ENCODE results near the gene RTEL1.
"Not testable (repeated sequence)": the region's sequence is repeated elsewhere in the genome, so short reads cannot be mapped to it uniquely, and the experiment has no call there.

The RTEL1 gene

DNA sequence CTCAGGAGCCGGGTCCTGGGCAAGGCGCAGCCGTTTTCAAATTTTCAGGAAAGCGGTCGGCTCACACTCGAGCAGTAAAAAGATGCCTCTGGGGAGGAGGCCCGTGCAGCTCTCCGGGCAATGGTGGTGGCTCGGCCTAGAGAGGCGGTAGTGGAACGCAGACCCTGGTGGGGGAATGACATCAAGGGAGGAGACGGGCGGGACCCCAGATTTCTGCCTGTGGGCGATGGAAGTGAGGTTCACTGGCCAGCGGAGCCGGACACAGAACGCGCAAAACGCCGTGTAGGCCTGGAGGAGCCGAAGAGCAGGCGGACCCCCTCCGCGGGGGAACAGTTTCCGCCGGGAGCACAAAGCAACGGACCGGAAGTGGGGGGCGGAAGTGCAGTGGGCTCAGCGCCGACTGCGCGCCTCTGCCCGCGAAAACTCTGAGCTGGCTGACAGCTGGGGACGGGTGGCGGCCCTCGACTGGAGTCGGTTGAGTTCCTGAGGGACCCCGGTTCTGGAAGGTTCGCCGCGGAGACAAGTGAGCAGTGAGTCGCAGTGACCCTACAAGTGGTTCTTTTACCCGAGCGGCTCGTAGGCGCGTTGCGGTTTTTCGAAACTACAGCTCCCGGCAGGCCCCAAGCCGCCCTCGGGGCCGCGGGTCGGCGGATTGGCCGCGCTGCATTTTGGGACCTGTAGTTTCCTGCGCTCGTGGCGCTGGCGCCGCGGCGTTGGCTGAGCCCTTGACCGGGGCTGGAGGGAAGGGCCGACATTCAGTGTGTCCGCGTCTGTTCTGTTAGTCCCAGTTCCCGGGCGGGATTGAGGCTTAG is at the start of gene RTEL1:
RTEL1 (plus strand) TSS at position 376 of the 812 bp plus-strand sequence. CDS start 1,091 bp downstream, outside the sequence.
- Histone ChIP-seq H3K36me3 (ENCODE audit: insufficient read depth, low read length) (peaks cover 13% of the 10 kb centered on the region; the same call in 1 of the 2 replicates), H3K9me3 (ENCODE audit: low read depth, low read length) (no peaks in the 10 kb centered on the region), H3K27ac (peak within 1 kb of the TSS; percentile 87), H3K9ac (ENCODE audit: insufficient read length) (peak within 1 kb of the TSS; percentile 95), H3K4me3 (peak within 1 kb of the TSS; percentile 100)
- no peak for TF ChIP-seq EZH2 (IDR thresholded peaks at IDR 0.05)
- TF ChIP-seq POLR2AphosphoS5 (IDR thresholded peaks at IDR 0.05; ENCODE audit: borderline replicate concordance, low read depth, low read length): peak; percentile 79
- TF ChIP-seq FOXP2 (optimal IDR thresholded peaks at IDR 0.05; ENCODE audit: control extremely low read depth, extremely low read length, insufficient read depth): no peak
- DNase-seq (ENCODE audit: low read depth, low spot score): peak; percentile 56

DNA sequence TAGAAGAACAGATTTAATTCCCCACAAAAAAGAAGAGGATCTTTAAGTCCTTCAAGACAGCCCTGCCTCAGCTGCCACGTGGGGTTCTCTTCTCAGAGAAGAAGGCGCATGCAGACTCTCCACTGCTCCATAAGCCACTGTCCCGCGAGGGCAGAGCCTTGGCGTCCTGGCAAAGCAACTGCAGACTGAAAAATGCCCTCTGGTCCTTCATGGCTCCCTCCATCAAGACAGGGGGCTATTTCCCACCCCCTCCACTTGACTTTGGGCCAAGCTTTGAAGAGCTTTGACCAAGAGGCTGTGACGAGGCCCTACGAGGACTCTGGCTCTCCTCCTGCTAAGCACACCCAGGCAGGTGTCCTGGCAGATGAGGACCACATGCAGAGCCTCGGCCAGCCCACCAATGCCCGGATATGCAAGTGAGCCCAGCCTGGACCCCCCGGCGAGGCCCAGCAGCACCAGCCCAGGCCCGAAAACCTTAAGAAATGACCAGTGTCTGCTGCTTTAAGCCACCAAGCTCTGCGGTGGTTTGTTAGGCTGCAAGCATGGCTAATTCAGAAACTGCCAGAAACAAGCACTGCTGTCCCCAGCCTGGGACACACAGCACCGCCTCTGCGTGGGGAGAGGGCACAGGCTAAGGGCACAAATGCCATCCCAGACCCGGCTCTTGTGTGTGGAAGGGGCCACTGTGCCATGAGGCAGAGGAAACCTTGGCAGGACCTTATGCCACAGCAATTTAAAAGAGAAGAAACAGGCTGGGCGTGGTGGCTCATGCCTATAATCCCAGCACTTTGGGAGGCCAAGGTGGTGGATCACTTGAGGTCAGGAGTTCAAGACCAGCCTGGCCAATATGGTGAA is 47.3 kb upstream of the RTEL1 start:
- H3K4me3 ChIP-seq: no peak overlapping the region
- H3K36me3 ChIP-seq (ENCODE audit: insufficient read depth, low read length): peaks cover 8% of the 10 kb centered on the region; the same call in 1 of the 2 replicates
- no peaks in the 10 kb centered on the region for H3K9me3 ChIP-seq (ENCODE audit: low read depth, low read length)
- no peak for TF ChIP-seq EZH2 (IDR thresholded peaks at IDR 0.05)
- TF ChIP-seq POLR2AphosphoS5 (IDR thresholded peaks at IDR 0.05; ENCODE audit: borderline replicate concordance, low read depth, low read length): no peak
- TF ChIP-seq FOXP2 (optimal IDR thresholded peaks at IDR 0.05; ENCODE audit: control extremely low read depth, extremely low read length, insufficient read depth): no peak
- DNase-seq (ENCODE audit: low read depth, low spot score): no peak
- H3K9ac ChIP-seq (ENCODE audit: insufficient read length): no peak overlapping the region
- no peak overlapping the region for H3K27ac ChIP-seq

GRCh38 chr20:63611646-63612045 is 46.5 kb upstream of the RTEL1 start:
- Histone ChIP-seq H3K9ac (ENCODE audit: insufficient read length) (no peak overlapping the region), H3K9me3 (ENCODE audit: low read depth, low read length) (no peaks in the 10 kb centered on the region), H3K4me3 (no peak overlapping the region), H3K36me3 (ENCODE audit: insufficient read depth, low read length) (peaks cover 11% of the 10 kb centered on the region; the same call in 1 of the 2 replicates), H3K27ac (no peak overlapping the region)
- DNase-seq (ENCODE audit: low read depth, low spot score): no peak
- no peak for TF ChIP-seq POLR2AphosphoS5 (IDR thresholded peaks at IDR 0.05; ENCODE audit: borderline replicate concordance, low read depth, low read length)
- no peak for TF ChIP-seq EZH2 (IDR thresholded peaks at IDR 0.05)
- no peak for TF ChIP-seq FOXP2 (optimal IDR thresholded peaks at IDR 0.05; ENCODE audit: control extremely low read depth, extremely low read length, insufficient read depth)

- no peak for DNase-seq (ENCODE audit: low read depth, low spot score)
- Histone ChIP-seq H3K9ac (ENCODE audit: insufficient read length) (no peak overlapping the region), H3K27ac (no peak overlapping the region), H3K36me3 (ENCODE audit: insufficient read depth, low read length) (peaks cover 16% of the 10 kb centered on the region; the same call in 1 of the 2 replicates), H3K4me3 (no peak overlapping the region), H3K9me3 (ENCODE audit: low read depth, low read length) (no peaks in the 10 kb centered on the region)
- TF ChIP-seq POLR2AphosphoS5 (IDR thresholded peaks at IDR 0.05; ENCODE audit: borderline replicate concordance, low read depth, low read length) (no peak), FOXP2 (optimal IDR thresholded peaks at IDR 0.05; ENCODE audit: control extremely low read depth, extremely low read length, insufficient read depth) (no peak), EZH2 (IDR thresholded peaks at IDR 0.05) (no peak)
These were observed 45.7 kb upstream of the RTEL1 start for GRCh38 chr20:63612276-63612931.

DNA sequence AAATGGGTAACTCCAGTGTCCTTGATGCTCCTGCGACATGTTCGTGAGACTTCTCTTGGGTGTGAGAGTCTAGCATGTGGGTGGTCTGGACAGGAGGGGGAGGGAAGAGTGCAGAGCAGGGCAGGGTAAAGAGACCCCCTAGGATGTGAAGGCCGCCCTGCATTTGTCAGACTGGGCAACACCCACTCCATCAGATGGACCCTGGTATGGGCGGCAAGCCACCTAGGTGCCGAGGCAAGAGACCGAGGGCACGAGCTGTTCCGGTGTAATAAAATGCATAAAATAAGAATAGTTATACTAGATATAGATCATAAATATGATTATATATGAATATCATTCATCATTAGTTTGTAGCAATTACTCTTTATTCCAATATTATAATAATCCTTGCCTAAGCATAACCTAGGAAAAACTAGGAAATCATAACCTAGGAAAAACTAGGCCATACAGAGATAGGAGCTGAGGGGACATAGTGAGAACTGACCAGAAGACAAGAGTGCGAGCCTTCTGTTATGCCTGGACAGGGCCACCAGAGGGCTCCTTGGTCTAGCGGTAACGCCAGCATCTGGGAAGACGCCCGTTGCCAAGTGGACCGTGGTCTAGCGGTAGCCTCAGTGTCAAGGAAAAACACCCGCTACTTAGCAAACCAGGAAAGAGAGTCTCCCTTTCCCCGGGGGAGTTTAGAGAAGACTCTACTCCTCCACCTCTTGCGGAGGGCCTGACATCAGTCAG is 44.1 kb upstream of the RTEL1 start:
- DNase-seq (ENCODE audit: low read depth, low spot score); H3K27ac ChIP-seq; H3K4me3 ChIP-seq; H3K9me3 ChIP-seq (ENCODE audit: low read depth, low read length); H3K9ac ChIP-seq (ENCODE audit: insufficient read length): not testable (repeated sequence)
- peaks cover 30% of the 10 kb centered on the region; the same call in 1 of the 2 replicates for H3K36me3 ChIP-seq (ENCODE audit: insufficient read depth, low read length)

- Histone ChIP-seq H3K9me3 (ENCODE audit: low read depth, low read length) (no peaks in the 10 kb centered on the region), H3K27ac (no peak overlapping the region), H3K4me3 (no peak overlapping the region), H3K9ac (ENCODE audit: insufficient read length) (no peak overlapping the region), H3K36me3 (ENCODE audit: insufficient read depth, low read length) (peaks cover 30% of the 10 kb centered on the region; the same call in 1 of the 2 replicates)
- no peak for DNase-seq (ENCODE audit: low read depth, low spot score)
- TF ChIP-seq EZH2 (IDR thresholded peaks at IDR 0.05) (no peak), FOXP2 (optimal IDR thresholded peaks at IDR 0.05; ENCODE audit: control extremely low read depth, extremely low read length, insufficient read depth) (no peak), POLR2AphosphoS5 (IDR thresholded peaks at IDR 0.05; ENCODE audit: borderline replicate concordance, low read depth, low read length) (no peak)
These were observed 40.8 kb upstream of the RTEL1 start for GRCh38 chr20:63617092-63617875.

DNA sequence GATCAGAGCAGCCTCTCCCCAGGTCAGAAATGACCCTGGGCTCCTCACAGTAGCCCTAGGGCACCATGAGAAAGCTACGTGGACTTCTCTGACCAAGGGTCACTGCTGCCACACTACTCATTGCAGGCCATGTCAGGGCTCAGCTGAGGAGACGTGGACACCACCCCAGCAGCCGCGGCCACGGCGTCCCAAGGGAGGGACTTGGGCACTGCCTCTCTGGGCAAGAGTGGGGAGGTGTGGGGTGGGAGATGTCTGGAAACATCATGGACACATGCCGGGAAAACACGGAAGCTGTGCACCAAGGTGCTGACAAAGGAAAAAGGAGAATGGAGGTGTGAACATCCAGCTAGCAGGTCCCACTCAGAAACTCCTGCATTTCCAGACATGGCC is 40.2 kb upstream of the RTEL1 start:
- H3K36me3 ChIP-seq (ENCODE audit: insufficient read depth, low read length): peaks cover 30% of the 10 kb centered on the region; the same call in 1 of the 2 replicates
- H3K27ac ChIP-seq: no peak overlapping the region
- TF ChIP-seq POLR2AphosphoS5 (IDR thresholded peaks at IDR 0.05; ENCODE audit: borderline replicate concordance, low read depth, low read length) (no peak), FOXP2 (optimal IDR thresholded peaks at IDR 0.05; ENCODE audit: control extremely low read depth, extremely low read length, insufficient read depth) (no peak), EZH2 (IDR thresholded peaks at IDR 0.05) (no peak)
- no peaks in the 10 kb centered on the region for H3K9me3 ChIP-seq (ENCODE audit: low read depth, low read length)
- DNase-seq (ENCODE audit: low read depth, low spot score): no peak
- no peak overlapping the region for H3K9ac ChIP-seq (ENCODE audit: insufficient read length)
- H3K4me3 ChIP-seq: no peak overlapping the region
